Caco-2 (cell line): ENCODE data around the gene MAP7D1. TPM values are rescaled to one million over a fixed set of nuclear protein-coding genes. Genes with fewer than 3 reads are reported as not detected.
"Not testable (repeated sequence)": the region's sequence is repeated elsewhere in the genome, so short reads cannot be mapped to it uniquely, and the experiment has no call there.

ENCODE experiments used
- BruUV-seq: library from RNA; stranded (reverse); fragments of 400-500 nt; replicated peaks from 2 replicates; lab custom pipeline; 2021; lab: Mats Ljungman, UMichigan
- CTCF ChIA-PET: fragments of 300-600 bp; sonication (Branson Sonifier 250); formaldehyde crosslinking; loops from one replicate; lab custom pipeline; 2022; ENCODE audit warnings: antibody characterized with exemption; lab: Charles Lee
- POLR2A ChIA-PET: fragments of 300-600 bp; sonication (Branson Sonifier 250); formaldehyde crosslinking; loops from one replicate; lab custom pipeline; 2022; ENCODE audit warnings: antibody characterized with exemption; lab: Charles Lee
- DNase-seq, 2 experiments: peaks; one replicate each; pipeline versions ENCODE4 v3.0.0 to v3.0.0-alpha.2; 2020 to 2022
- H3K27me3 ChIP-seq: replicated peaks from 2 replicates; pipeline ENCODE4 v1.6.0; 2011; ENCODE audit warnings: low read length; ENCODE audit not compliant: control insufficient read depth, insufficient read depth
- H3K36me3 ChIP-seq: 2 replicates; pipeline ENCODE4 v1.5.1; 2011; ENCODE audit warnings: low read length; ENCODE audit not compliant: control insufficient read depth, insufficient read depth
- H3K4me1 ChIP-seq: fragments of 250-450 bp; sonication (Bioruptor Pico); 2 replicates; pipeline ENCODE4 v1.5.1; 2020; ENCODE audit warnings: mild to moderate bottlenecking
- H3K4me3 ChIP-seq: 2 replicates; pipeline ENCODE4 v1.5.1; 2011; ENCODE audit warnings: low read depth, mild to moderate bottlenecking, control low read depth, low read length
- H3K9me3 ChIP-seq: fragments of 250-450 bp; sonication (Bioruptor Pico); 2 replicates; pipeline ENCODE4 v1.5.1; 2020; ENCODE audit warnings: mild to moderate bottlenecking, moderate library complexity
- H3K27ac Mint-ChIP-seq: one replicate; pipeline ENCODE4 v1.8.0; 2022; ENCODE audit warnings: mixed read lengths; ENCODE audit not compliant: unreplicated experiment
- H3K27me3 Mint-ChIP-seq: one replicate; pipeline ENCODE4 v1.8.0; 2022; ENCODE audit warnings: mixed read lengths; ENCODE audit not compliant: insufficient read depth, unreplicated experiment
- H3K36me3 Mint-ChIP-seq: one replicate; pipeline ENCODE4 v1.8.0; 2022; ENCODE audit warnings: mild to moderate bottlenecking, mixed read lengths; ENCODE audit not compliant: insufficient read depth, unreplicated experiment
- H3K4me1 Mint-ChIP-seq: one replicate; pipeline ENCODE4 v1.8.0; 2022; ENCODE audit warnings: low read depth, mixed read lengths; ENCODE audit not compliant: unreplicated experiment
- H3K4me3 Mint-ChIP-seq: one replicate; pipeline ENCODE4 v1.8.0; 2022; ENCODE audit warnings: mild to moderate bottlenecking, moderate library complexity, mixed read lengths; ENCODE audit not compliant: unreplicated experiment
- H3K9me3 Mint-ChIP-seq: one replicate; pipeline ENCODE4 v1.8.0; 2022; ENCODE audit warnings: mixed read lengths; ENCODE audit not compliant: unreplicated experiment
- CTCF ChIP-seq, 2 experiments: fragments of 200-600 bp in 1 of 2; IDR thresholded peaks; 1 replicate in 1 of 2; 2 replicates in 1 of 2; pipeline versions ENCODE4 v1.5.1 to v1.8.0; 2011 to 2022; ENCODE audit warnings: antibody characterized with exemption in 1 of 2, control low read depth in 1 of 2, inconsistent platforms in 1 of 2, low read depth in 1 of 2, low read length in 1 of 2, mild to moderate bottlenecking in 1 of 2, moderate library complexity in 1 of 2; ENCODE audit not compliant: insufficient read depth in 1 of 2, severe bottlenecking in 1 of 2, unreplicated experiment in 1 of 2
- intact Hi-C: fragments of 100-400 bp; cut with micrococcal nuclease; formaldehyde crosslinking; loops from one replicate; pipeline ENCODE4 v1.10.0; 2022; ENCODE audit not compliant: unreplicated experiment
- total RNA-seq: library from RNA; stranded (reverse); gene quantifications from 2 replicates; pipeline ENCODE4 v1.2.3, GENCODE V29; 2022

The MAP7D1 gene
- total RNA-seq, 1 experiment from 2014 or later, result 37.7 TPM

- Mint-ChIP-seq H3K4me1 (peaks cover 28% of the 10 kb centered on the region), H3K36me3 (peaks cover 15% of the 10 kb centered on the region), H3K27ac (peak overlapping the region; percentile 81), H3K9me3 (no peaks in the 10 kb centered on the region), H3K27me3 (no peaks in the 10 kb centered on the region), H3K4me3 (peak overlapping the region; percentile 82)
- intact Hi-C loops, result no loop called here
- TF ChIP-seq CTCF (IDR thresholded peaks at IDR 0.05; ENCODE audit: insufficient read depth in 1 of 2, low read depth in 1 of 2, low read length in 1 of 2, severe bottlenecking in 1 of 2, unreplicated experiment in 1 of 2), result no peak
- DNase-seq, result no peak
- POLR2A ChIA-PET, result no interaction called here
- CTCF ChIA-PET, result interaction anchor here (1.0 kb wide), 1 partner anchor 31 kb away, joined by 3 read pairs; no protein-coding TSS in a partner anchor
- Histone ChIP-seq H3K36me3 (no peaks in the 10 kb centered on the region), H3K4me3 (peak overlapping the region; percentile 53), H3K4me1 (peaks cover 6% of the 10 kb centered on the region; the same call in 1 of the 2 replicates), H3K27me3 (no peaks in the 10 kb centered on the region), H3K9me3 (no peaks in the 10 kb centered on the region)
- no TSS peak for BruUV-seq
These were observed 1.3 kb downstream of the MAP7D1 start for GRCh38 chr1:36157115-36157903.

DNA sequence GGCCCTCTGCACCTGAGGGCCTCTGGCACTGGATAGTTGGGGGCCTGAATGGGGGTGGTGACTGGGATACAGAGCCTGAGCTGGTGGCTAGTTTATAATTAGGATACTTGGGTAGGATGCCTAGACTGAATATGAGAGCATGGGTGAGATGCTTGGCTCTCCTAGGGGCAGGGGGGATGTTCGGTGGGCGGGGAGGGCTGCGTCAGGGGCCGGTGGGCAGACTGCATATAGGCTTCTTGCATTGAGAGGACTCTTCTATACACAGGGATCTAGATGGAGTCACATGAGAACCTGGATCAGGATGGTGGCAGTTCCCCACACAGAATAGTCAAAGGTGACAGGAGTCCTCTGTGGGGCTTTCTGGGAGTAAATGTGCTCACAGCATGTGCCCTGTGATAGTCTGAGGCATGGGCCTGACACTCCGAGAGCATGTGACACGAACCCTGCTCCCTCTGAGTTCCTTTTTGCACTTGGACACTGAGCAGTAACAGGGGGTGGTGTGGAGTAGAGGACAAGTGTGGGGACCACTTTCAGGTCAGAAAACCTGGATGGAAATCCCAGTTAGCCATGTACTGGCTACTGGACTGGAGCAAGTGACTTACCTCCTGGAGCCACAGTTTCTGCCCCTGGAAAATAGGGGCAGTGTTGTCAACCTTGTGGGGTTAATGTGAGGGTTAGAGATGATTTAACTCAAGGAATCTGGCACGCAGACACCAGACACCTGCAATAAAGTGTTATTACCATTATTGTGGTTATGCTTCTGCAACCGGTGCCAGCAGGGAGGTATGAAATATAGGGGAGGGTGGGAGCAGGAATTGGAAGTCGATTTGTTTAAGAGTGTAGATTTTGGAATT lies 2.2 kb downstream of the MAP7D1 start:
- H3K9me3 ChIP-seq, result no peaks in the 10 kb centered on the region
- no peak for DNase-seq
- H3K9me3 Mint-ChIP-seq, result no peaks in the 10 kb centered on the region
- H3K36me3 Mint-ChIP-seq, result peaks cover 16% of the 10 kb centered on the region
- no peak overlapping the region; the same call in 1 of the 2 replicates for H3K4me3 ChIP-seq
- peaks cover 6% of the 10 kb centered on the region; the same call in 1 of the 2 replicates for H3K4me1 ChIP-seq
- CTCF ChIA-PET, result no interaction called here
- TSS peak; percentile 14 for BruUV-seq
- H3K27me3 ChIP-seq, result no peaks in the 10 kb centered on the region
- H3K36me3 ChIP-seq, result no peaks in the 10 kb centered on the region
- H3K27ac Mint-ChIP-seq, result peak overlapping the region; percentile 22
- peak overlapping the region; percentile 82 for H3K4me3 Mint-ChIP-seq
- H3K4me1 Mint-ChIP-seq, result peaks cover 28% of the 10 kb centered on the region
- H3K27me3 Mint-ChIP-seq, result no peaks in the 10 kb centered on the region
- intact Hi-C loops, result no loop called here
- POLR2A ChIA-PET, result no interaction called here
- no peak for TF ChIP-seq CTCF (IDR thresholded peaks at IDR 0.05; ENCODE audit: insufficient read depth in 1 of 2, low read depth in 1 of 2, low read length in 1 of 2, severe bottlenecking in 1 of 2, unreplicated experiment in 1 of 2)

- POLR2A ChIA-PET, H3K4me3 ChIP-seq, H3K36me3 ChIP-seq, H3K4me3 Mint-ChIP-seq, H3K27me3 ChIP-seq, H3K27ac Mint-ChIP-seq, H3K9me3 Mint-ChIP-seq, intact Hi-C loops, H3K27me3 Mint-ChIP-seq, DNase-seq, BruUV-seq, H3K4me1 ChIP-seq, H3K9me3 ChIP-seq, CTCF ChIA-PET: not testable (repeated sequence)
- Mint-ChIP-seq H3K36me3 (peaks cover 16% of the 10 kb centered on the region), H3K4me1 (peaks cover 28% of the 10 kb centered on the region)
These were observed 2.9 kb downstream of the MAP7D1 start for GRCh38 chr1:36158827-36159252.
